Endothelial cell (in vitro differentiated cells): ENCODE measurements around the gene ZC3H12D. TPM values are rescaled to one million over a fixed set of nuclear protein-coding genes. Genes with fewer than 3 reads are reported as not detected.
"Not testable (repeated sequence)": the region's sequence is repeated elsewhere in the genome, so short reads cannot be mapped to it uniquely, and the experiment has no call there.

Experiments
- DNase-seq: peaks from one replicate; pipeline ENCODE4 v3.0.0; 2021; ENCODE audit warnings: low spot score
- H3K27ac Mint-ChIP-seq: one replicate; pipeline ENCODE4 v1.8.0; 2021; ENCODE audit warnings: mixed read lengths, inconsistent platforms; ENCODE audit not compliant: unreplicated experiment
- H3K27me3 Mint-ChIP-seq: one replicate; pipeline ENCODE4 v1.8.0; 2021; ENCODE audit warnings: mild to moderate bottlenecking, moderate library complexity, mixed read lengths, inconsistent platforms; ENCODE audit not compliant: unreplicated experiment
- H3K36me3 Mint-ChIP-seq: one replicate; pipeline ENCODE4 v1.8.0; 2021; ENCODE audit warnings: mild to moderate bottlenecking, low read depth, mixed read lengths, inconsistent platforms; ENCODE audit not compliant: unreplicated experiment
- H3K4me1 Mint-ChIP-seq: one replicate; pipeline ENCODE4 v1.8.0; 2021; ENCODE audit warnings: mild to moderate bottlenecking, mixed read lengths, inconsistent platforms; ENCODE audit not compliant: unreplicated experiment
- H3K4me3 Mint-ChIP-seq: one replicate; pipeline ENCODE4 v1.8.0; 2021; ENCODE audit warnings: mild to moderate bottlenecking, mixed read lengths, inconsistent platforms; ENCODE audit not compliant: unreplicated experiment
- H3K9me3 Mint-ChIP-seq: one replicate; pipeline ENCODE4 v1.8.0; 2021; ENCODE audit warnings: mixed read lengths, inconsistent platforms; ENCODE audit not compliant: unreplicated experiment
- total RNA-seq: library from RNA; stranded (reverse); fragmentation: NEBNext Ultra II Directional; extraction: Animal tissue kit (Norgen Biotek cat#: 25700); gene quantifications from one replicate; pipeline ENCODE4 v1.2.1, GENCODE V29; 2021; ENCODE audit not compliant: unreplicated experiment
- TF ChIP-seq, protein P1 (sequence below): fragments of 200-600 bp; sonication (generic); IDR thresholded peaks from one replicate; pipeline ENCODE4 v1.5.0; 2021; ENCODE audit warnings: antibody characterized with exemption; ENCODE audit not compliant: unreplicated experiment

Gene ZC3H12D
- total RNA-seq, 1 donor from 2014 or later = 0.72 TPM

DNA sequence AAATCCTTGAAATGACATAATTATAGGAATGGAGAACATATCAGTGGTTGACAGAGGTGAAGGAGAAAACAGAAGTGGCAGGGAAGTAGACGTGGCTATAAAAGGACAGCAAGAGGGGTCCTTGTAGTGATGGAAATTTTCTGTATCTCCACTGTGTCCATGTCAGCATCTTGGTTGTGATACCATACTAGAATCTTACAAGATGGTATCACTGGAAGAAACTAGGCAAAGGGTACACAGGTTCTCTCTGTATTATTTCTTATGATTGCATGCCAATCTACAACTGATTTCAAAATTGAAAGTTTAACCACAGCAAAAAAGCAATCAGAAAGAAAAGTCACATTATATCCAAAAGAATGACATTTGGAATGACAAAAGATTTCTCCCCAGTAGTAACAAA lies 16.4 kb upstream of the ZC3H12D start:
- Mint-ChIP-seq H3K9me3 (no peaks in the 10 kb centered on the region), H3K27me3 (peaks cover 2% of the 10 kb centered on the region), H3K36me3 (no peaks in the 10 kb centered on the region), H3K27ac (no peak overlapping the region), H3K4me1 (peaks cover 20% of the 10 kb centered on the region), H3K4me3 (no peak overlapping the region)
- TF ChIP-seq, protein P1, sequence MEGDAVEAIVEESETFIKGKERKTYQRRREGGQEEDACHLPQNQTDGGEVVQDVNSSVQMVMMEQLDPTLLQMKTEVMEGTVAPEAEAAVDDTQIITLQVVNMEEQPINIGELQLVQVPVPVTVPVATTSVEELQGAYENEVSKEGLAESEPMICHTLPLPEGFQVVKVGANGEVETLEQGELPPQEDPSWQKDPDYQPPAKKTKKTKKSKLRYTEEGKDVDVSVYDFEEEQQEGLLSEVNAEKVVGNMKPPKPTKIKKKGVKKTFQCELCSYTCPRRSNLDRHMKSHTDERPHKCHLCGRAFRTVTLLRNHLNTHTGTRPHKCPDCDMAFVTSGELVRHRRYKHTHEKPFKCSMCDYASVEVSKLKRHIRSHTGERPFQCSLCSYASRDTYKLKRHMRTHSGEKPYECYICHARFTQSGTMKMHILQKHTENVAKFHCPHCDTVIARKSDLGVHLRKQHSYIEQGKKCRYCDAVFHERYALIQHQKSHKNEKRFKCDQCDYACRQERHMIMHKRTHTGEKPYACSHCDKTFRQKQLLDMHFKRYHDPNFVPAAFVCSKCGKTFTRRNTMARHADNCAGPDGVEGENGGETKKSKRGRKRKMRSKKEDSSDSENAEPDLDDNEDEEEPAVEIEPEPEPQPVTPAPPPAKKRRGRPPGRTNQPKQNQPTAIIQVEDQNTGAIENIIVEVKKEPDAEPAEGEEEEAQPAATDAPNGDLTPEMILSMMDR = no peak
- DNase-seq = no peak

DNA sequence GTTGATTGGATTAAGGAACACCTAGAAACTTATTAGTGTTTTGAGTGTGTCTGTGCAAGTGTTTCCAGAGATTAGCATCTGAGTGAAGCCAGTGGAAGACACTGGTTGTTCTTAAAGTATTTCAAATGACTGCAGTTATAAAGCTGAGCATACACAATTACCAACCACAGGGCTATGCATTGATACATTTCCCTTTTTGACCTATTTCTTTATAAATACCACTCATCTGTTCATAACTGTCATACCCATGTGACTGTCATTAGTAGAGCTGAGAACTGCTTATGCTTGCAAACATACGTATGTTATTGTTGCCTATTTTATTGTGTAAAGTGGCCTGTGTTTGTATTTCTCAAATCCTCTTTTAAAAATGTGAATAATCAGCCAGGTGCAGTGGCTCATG lies 15.3 kb upstream of the ZC3H12D start:
- Mint-ChIP-seq H3K36me3 (no peaks in the 10 kb centered on the region), H3K27me3 (no peaks in the 10 kb centered on the region), H3K4me1 (peaks cover 20% of the 10 kb centered on the region), H3K9me3 (no peaks in the 10 kb centered on the region), H3K4me3 (no peak overlapping the region), H3K27ac (no peak overlapping the region)
- no peak for DNase-seq
- TF ChIP-seq, protein P1 = no peak

DNA sequence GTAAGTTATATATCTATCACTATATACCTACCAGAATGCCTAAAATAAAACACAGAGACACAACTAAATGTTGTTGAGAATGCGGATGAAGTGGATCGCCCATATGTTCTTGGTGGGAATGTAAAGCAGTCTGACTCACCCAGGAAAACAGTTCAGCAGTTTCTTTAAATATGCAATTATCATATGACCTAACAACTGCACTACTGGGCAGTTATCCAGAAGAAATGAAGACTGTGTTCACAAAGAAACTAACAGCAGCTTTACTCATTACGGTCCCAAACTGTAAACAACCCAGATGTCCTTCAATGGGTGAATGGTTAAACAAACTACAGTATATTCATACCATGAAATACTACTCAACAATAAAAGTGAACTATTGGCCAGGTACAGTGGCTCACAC lies 14.3 kb upstream of the ZC3H12D start:
- H3K4me1 Mint-ChIP-seq = peaks cover 15% of the 10 kb centered on the region

DNA sequence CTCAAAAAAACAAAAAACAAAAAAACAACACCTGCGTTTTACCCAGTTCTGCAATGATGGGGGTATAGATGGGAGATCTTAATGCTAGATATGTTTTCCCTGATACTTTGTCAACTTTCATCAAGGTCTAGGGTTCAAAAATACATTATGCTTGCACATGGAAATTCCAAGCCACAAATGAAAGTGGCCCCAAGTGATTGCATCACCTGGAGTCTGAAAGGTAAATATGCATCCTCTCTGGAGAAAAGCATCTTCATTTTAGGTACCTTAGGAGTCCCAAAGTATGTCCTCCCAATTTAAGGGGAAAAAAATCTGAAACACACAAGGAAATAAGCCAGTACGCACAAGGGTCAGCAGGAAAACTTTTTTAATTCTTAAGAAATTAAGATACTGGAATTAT lies 12.6 kb upstream of the ZC3H12D start:
- H3K4me3 Mint-ChIP-seq = no peak overlapping the region
- H3K4me1 Mint-ChIP-seq = peaks cover 3% of the 10 kb centered on the region
- H3K36me3 Mint-ChIP-seq = no peaks in the 10 kb centered on the region
- H3K27me3 Mint-ChIP-seq = no peaks in the 10 kb centered on the region
- DNase-seq = no peak
- TF ChIP-seq, protein P1 = no peak
- H3K9me3 Mint-ChIP-seq = no peaks in the 10 kb centered on the region
- H3K27ac Mint-ChIP-seq = no peak overlapping the region

More for the DNA sequence above, 14.3 kb upstream of the ZC3H12D start:
- Mint-ChIP-seq H3K36me3 (no peaks in the 10 kb centered on the region), H3K27ac (no peak overlapping the region), H3K27me3 (no peaks in the 10 kb centered on the region), H3K9me3 (no peaks in the 10 kb centered on the region), H3K4me3 (no peak overlapping the region)
- TF ChIP-seq, protein P1 = no peak
- DNase-seq = no peak

DNA sequence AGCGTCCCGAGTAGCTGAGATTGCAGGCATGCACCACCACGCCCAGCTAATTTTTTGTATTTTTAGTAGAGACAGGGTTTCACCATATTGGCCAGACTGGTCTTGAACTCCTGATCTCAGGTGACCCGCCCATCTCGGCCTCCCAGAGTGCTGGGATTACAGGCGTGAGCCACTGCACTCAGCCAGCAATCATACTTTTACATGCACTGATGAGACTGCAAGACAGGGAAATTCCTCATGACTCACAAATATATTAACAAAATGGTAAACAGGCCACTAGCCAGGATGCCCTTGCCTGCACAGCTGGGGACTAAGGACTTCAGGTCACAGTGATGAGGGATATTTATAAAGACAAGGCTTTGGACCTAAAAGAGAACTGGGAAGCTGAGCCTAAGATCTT lies 11.8 kb upstream of the ZC3H12D start:
- H3K27ac Mint-ChIP-seq, H3K9me3 Mint-ChIP-seq, DNase-seq, H3K36me3 Mint-ChIP-seq, H3K4me3 Mint-ChIP-seq, H3K27me3 Mint-ChIP-seq, H3K4me1 Mint-ChIP-seq: not testable (repeated sequence)

DNA sequence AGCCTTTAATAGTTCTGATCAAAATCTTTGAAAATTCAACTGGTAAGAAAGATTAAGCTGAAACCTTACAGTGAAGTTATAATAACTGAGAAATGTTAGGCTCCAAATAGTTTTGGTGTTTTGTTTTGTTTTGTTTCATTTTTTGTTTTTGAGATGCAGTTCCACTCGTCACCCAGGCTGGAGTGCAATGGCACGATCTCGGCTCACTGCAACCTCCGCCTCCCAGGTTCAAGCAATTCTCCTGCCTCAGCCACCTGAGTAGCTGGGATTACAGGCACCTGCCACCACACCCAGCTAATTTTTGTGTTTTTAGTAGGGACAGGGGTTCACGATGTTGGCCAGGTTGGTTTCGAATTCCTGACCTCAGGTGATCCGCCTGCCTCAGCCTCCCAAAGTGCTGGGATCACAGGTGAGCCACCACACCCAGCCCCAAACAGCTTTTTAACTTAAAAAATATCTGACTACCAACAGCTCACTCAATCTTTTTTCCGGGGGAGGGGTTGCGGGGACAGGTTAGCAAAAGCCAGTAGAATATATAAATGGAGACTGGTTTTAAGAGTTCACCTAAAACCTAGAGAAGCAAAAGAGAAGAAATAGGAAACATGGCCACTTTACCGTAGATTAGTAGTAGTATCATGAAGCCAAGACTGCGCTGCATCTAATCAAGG lies 10.7 kb upstream of the ZC3H12D start:
- H3K36me3 Mint-ChIP-seq, H3K27me3 Mint-ChIP-seq, H3K4me1 Mint-ChIP-seq, H3K9me3 Mint-ChIP-seq, H3K4me3 Mint-ChIP-seq, DNase-seq, H3K27ac Mint-ChIP-seq: not testable (repeated sequence)

DNA sequence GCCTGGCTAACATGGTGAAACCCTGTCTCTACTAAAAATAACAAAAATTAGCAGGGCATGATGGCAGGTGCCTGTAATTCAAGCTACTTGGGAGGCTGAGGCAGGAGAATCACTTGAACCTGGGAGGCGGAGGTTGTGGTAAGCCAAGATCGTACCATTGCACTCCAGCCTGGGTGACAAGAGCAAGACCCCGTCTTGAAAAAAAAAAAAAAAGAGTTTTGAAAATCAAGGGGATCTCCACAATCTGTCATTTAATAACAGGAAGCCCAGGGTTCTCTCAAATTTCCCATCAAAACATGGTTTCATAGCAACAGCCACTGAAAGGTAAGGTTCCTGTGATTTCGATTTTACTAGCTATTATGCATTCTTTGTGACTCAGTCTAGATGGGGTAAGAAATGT lies 10.0 kb upstream of the ZC3H12D start:
- not testable (repeated sequence) for H3K36me3 Mint-ChIP-seq, H3K4me1 Mint-ChIP-seq, H3K4me3 Mint-ChIP-seq, H3K9me3 Mint-ChIP-seq, DNase-seq, H3K27me3 Mint-ChIP-seq, H3K27ac Mint-ChIP-seq
